Psoas muscle (tissue), 8 donors: Measurements from ENCODE around the gene IBA57. TPM values are rescaled to one million over a fixed set of nuclear protein-coding genes. Genes with fewer than 3 reads are reported as not detected.
A peak's percentile ranks its signal among the peaks of the same experiment; 100 is the strongest.

Experiments
- ATAC-seq, 4 donors: fragments of 200-7000 bp; cut with Tn5 transposase; one replicate each; pipeline ENCODE4 v1.9.1; 2020; ENCODE audit warnings: moderate library complexity in 3 of 4, mild to moderate bottlenecking in 2 of 4
- DNase-seq, 2 donors: peaks; one replicate each; pipeline ENCODE4 v3.0.0-alpha.2; 2020
- H3K27ac ChIP-seq: fragments of 200-600 bp; one replicate; pipeline ENCODE4 v1.8.0; 2022
- H3K27me3 ChIP-seq, 3 donors: fragments of 200-600 bp in 1 of 3; one replicate each; pipeline versions ENCODE4 v1.6.1 to v1.8.0; 2013 to 2022; ENCODE audit warnings: low read length in 2 of 3, mild to moderate bottlenecking in 2 of 3, moderate library complexity in 1 of 3; ENCODE audit not compliant: insufficient read depth in 3 of 3
- H3K36me3 ChIP-seq, 2 donors: fragments of 200-600 bp in 1 of 2; one replicate each; pipeline versions ENCODE4 v1.6.1 to v1.8.0; 2013 to 2022; ENCODE audit warnings: low read depth in 1 of 2, mild to moderate bottlenecking in 1 of 2, moderate library complexity in 1 of 2; ENCODE audit not compliant: insufficient read depth in 1 of 2
- H3K4me1 ChIP-seq: fragments of 200-600 bp; one replicate; pipeline ENCODE4 v1.8.0; 2022
- H3K4me3 ChIP-seq: fragments of 200-600 bp; one replicate; pipeline ENCODE4 v1.8.0; 2022; ENCODE audit warnings: mild to moderate bottlenecking
- H3K9me3 ChIP-seq: fragments of 200-600 bp; one replicate; pipeline ENCODE4 v1.8.0; 2022
- CTCF ChIP-seq: fragments of 200-600 bp; IDR thresholded peaks from one replicate; pipeline ENCODE4 v1.8.0; 2022; ENCODE audit warnings: antibody characterized with exemption
- WGBS, 3 donors: extraction: QIAGEN DNeasy Blood & Tissue Kit; methylation state at CpG; one replicate each; pipeline versions ENCODE4 v1.1.6 to v1.1.7; 2013; 5-methylcytosine and 5-hydroxymethylcytosine counted together
- intact Hi-C, 2 donors: fragments of 100-400 bp; cut with DNase I; formaldehyde crosslinking; loops; one replicate each; pipeline versions ENCODE4 v1.11.0 to v1.14.2; 2022
- polyA plus RNA-seq, 3 donors: library from polyadenylated mRNA; stranded (reverse); fragments of 200-250 nt; gene quantifications; one replicate each; pipeline ENCODE4 v1.2.3, GENCODE V29; 2013
- total RNA-seq, 4 donors: library from RNA; stranded (reverse); fragmentation: NEBNext Ultra II Directional in 2 of 4; extraction: Animal tissue kit (Norgen Biotek cat#: 25700) in 2 of 4; gene quantifications; one replicate each; pipeline versions ENCODE4 v1.2.1 to v1.2.4, GENCODE V29; 2021 to 2023
- donor health status: healthy with polysubstance abuse.
- donor health status: DM: no; HTN: no; CAD: no; lungs with moderate emphysema.
- donor health status: Bipolar disorder and iron deficiency.
- donor health status: healthy.
- donor health status: DM: yes; HTN: yes; CAD: no.
- donor health status: DM: no; HTN: no; CAD: no.
- donor health status: DM: no; HTN: no; CAD: no.
- donor health status: DM: yes; HTN: yes; CAD: no.

Gene IBA57
- total and polyA plus RNA-seq, 7 donors: 7.7 to 26.2 (median 15.1) TPM

- ATAC-seq (peak; percentile 1 to 4 (median 2)), DNase-seq (no peak)
- Histone ChIP-seq H3K27ac (peak overlapping the region; percentile 99), H3K4me1 (peaks cover 61% of the 10 kb centered on the region), H3K9me3 (no peaks in the 10 kb centered on the region), H3K4me3 (peak overlapping the region; percentile 91), H3K27me3 (no peaks in the 10 kb centered on the region), H3K36me3 (peaks cover 0 to 14% of the 10 kb centered on the region in 2 donors)
- no peak for TF ChIP-seq CTCF
- 22 to 47% (median 33%) methylated on average over 3 of the region's 3 CpGs for WGBS, 3 donors
- intact Hi-C loops: loop anchor here in 1 of 2 donors (5.0 to 10.0 kb wide), 2 partner anchors 68 to 275 kb away; partner anchors contain the start of gene RNF187
Observed at GRCh38 chr1:228209657-228210056, 44.1 kb downstream of the IBA57 start.

- no peaks in the 10 kb centered on the region for H3K9me3 ChIP-seq
- H3K4me3 ChIP-seq: peak overlapping the region; percentile 91
- H3K27ac ChIP-seq: peak overlapping the region; percentile 99
- ATAC-seq (peak; percentile 55 to 66 (median 61)), DNase-seq (peak; percentile 82 to 96)
- TF ChIP-seq CTCF: no peak
- WGBS, 3 donors: 31 to 40% (median 31%) methylated on average over 10 to 11 of the region's 11 CpGs
- intact Hi-C loops: loop anchor here in 1 of 2 donors (5.0 to 10.0 kb wide), 2 partner anchors 67 to 275 kb away; partner anchors contain the start of gene RNF187
- peaks cover 61% of the 10 kb centered on the region for H3K4me1 ChIP-seq
- H3K27me3 ChIP-seq: no peaks in the 10 kb centered on the region
- peaks cover 0 to 19% of the 10 kb centered on the region in 2 donors for H3K36me3 ChIP-seq
Observed at GRCh38 chr1:228210076-228210651, 44.6 kb downstream of the IBA57 start.

DNA sequence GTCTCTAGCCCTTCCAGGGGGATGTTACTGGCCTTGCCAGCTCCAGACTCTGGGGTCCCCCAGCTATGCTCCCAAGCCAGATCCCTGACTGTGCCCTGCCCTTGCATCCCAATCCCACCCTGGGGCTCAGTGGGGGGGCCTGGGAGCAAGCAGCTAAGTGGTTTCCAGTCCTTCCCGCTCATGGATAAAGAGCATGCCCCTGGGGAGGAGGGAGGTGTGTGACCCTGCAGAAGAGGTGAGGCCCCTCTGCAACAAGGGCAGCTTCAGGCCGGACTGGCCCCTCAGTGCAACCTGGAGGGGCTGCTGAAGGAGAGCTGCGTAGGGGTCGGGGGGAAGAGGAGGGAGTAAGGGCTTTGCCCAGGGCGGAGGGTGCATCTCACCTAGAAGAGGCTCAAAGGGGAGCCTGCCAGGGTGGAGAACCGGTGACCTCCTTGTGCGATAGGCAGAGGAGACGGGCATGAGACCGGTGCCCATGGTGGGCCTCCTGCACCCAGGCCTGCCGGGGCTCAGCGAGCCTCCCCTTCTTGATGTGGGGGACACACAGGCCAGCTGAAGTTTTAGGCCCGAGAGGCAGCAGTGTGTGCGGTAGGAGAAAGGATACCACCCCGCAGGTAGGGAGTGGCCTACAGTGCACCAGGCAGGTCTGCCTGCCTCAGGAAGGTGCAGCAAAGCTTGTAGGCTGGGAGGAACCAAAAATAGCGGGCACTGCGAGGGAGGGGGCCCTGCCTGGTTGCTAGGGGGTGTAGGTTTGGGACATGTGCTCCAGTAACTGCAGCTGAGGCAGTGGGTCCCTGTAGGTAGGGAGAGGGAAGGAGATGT is 45.3 kb downstream of the IBA57 start:
- H3K9me3 ChIP-seq: no peaks in the 10 kb centered on the region
- TF ChIP-seq CTCF: no peak
- peak overlapping the region; percentile 99 for H3K27ac ChIP-seq
- peak overlapping the region; percentile 91 for H3K4me3 ChIP-seq
- ATAC-seq (no peak), DNase-seq (no peak)
- WGBS, 3 donors: 46 to 55% (median 50%) methylated on average over 16 of the region's 16 CpGs
- intact Hi-C loops: loop anchor here in 1 of 2 donors (5.0 to 10.0 kb wide), 2 partner anchors 66 to 274 kb away; partner anchors contain the start of gene RNF187
- H3K27me3 ChIP-seq: no peaks in the 10 kb centered on the region
- peaks cover 61% of the 10 kb centered on the region for H3K4me1 ChIP-seq
- peaks cover 0 to 27% of the 10 kb centered on the region in 2 donors for H3K36me3 ChIP-seq

- no peaks in the 10 kb centered on the region for H3K27me3 ChIP-seq
Observed at GRCh38 chr1:228211531-228212414, 46.2 kb downstream of the IBA57 start.

More at GRCh38 chr1:228211531-228212414, 46.2 kb downstream of the IBA57 start:
- WGBS, 3 donors: 32 to 48% (median 38%) methylated on average over 86 to 96 of the region's 96 CpGs
- no peaks in the 10 kb centered on the region for H3K9me3 ChIP-seq
- peaks cover 0 to 31% of the 10 kb centered on the region in 2 donors for H3K36me3 ChIP-seq
- intact Hi-C loops: loop anchor here in 1 of 2 donors (5.0 to 10.0 kb wide), 2 partner anchors 66 to 273 kb away; partner anchors contain the start of gene RNF187
- no peak for ATAC-seq
- peaks cover 57% of the 10 kb centered on the region for H3K4me1 ChIP-seq
- H3K4me3 ChIP-seq: peak overlapping the region; percentile 91
- peak overlapping the region; percentile 99 for H3K27ac ChIP-seq
- no peak for DNase-seq
- TF ChIP-seq CTCF: no peak
